Activated naive CD4-positive, alpha-beta T cell treated with anti-CD3 and anti-CD28 coated beads, Interleukin-2, amount 50 U/mL, for 16 hours (primary cell): ENCODE measurements around the gene KLF3.
A peak's percentile ranks its signal among the peaks of the same experiment; 100 is the strongest.

Experiments used
- DNase-seq: peaks from one replicate; pipeline ENCODE4 v3.0.0-alpha.2; 2020

Gene KLF3

GRCh38 chr4:38656111-38656510 is 7.9 kb upstream of the KLF3 start:
- DNase-seq = no peak

- no peak for DNase-seq
Measured at GRCh38 chr4:38659346-38659745, 4.7 kb upstream of the KLF3 start.

DNA sequence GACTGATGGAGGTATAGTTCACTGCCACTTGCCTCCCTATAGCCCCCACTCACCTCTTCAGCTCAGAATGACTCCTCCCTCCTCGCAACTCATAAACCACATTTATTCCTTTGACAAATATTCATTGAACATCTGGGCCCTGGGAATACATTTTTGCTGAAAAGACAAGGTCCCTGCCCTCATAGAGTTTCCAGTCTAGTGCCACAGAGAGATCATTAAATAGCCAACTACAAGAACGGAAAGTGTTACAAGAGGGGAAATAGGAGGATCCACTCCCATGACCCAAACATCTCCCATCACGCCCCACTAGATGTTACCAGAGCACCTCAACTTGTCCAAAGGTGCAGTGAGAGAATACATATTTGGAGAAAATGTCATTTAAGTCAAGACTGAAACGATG is 3.2 kb upstream of the KLF3 start:
- DNase-seq = no peak

DNA sequence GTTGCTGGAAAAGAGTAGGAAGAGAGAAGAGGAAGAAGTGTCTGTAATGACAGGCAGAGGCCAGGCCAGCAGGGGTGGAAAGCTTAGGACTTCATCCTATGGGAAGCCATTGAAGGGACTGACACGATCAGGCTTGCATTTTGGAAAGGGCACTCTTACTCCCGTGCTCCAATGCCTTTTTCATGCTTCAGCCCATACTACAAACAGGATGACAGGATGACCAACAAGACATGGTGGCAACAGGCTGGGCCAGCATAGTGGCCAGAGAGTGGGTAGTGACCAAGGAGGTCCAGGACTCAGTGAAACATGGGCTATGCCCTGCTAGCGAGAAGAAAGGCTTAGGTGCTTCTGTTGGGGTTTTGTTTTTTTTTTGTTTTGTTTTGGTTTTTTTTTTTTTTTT is 2.6 kb upstream of the KLF3 start:
- DNase-seq = no peak

GRCh38 chr4:38662522-38663089 is 1.4 kb upstream of the KLF3 start:
- no peak for DNase-seq

DNA sequence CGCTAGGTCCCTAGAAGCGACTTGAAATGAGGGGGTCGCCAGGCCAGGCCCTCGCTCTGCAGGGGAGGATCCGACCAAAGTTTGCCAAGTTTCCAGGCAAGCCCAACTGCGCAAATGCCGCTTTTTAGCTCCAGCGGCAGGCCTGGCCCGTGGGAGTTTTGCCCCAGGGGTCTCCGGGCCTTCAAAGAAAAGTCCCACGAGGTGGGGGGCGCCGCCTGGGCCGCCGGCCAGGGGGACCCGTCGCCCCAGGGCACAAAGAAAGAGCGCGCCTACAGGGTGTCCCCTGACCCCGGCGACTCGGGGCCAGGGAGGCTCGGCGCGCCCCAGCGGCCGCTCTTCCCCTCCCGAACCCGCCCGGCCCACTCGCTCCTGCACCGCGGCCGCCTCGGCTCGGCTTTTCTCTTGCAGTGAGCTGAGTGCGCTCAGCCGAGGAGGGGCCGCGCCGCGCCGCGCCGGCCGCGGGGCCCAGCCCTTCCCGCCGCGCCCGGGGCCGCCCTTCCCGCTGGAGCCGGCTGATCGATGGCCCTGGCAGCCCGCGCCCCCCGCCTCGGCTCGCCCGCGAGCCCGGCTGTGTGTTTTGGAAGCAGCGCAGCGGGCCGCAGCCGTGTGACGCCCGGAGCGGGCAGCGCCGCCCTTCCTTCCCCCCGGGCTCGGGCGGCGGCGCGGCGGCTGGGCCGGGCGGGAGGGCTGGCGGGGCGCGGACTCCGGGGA is 754 bp upstream of the KLF3 start:
- peak; percentile 67 for DNase-seq

DNA sequence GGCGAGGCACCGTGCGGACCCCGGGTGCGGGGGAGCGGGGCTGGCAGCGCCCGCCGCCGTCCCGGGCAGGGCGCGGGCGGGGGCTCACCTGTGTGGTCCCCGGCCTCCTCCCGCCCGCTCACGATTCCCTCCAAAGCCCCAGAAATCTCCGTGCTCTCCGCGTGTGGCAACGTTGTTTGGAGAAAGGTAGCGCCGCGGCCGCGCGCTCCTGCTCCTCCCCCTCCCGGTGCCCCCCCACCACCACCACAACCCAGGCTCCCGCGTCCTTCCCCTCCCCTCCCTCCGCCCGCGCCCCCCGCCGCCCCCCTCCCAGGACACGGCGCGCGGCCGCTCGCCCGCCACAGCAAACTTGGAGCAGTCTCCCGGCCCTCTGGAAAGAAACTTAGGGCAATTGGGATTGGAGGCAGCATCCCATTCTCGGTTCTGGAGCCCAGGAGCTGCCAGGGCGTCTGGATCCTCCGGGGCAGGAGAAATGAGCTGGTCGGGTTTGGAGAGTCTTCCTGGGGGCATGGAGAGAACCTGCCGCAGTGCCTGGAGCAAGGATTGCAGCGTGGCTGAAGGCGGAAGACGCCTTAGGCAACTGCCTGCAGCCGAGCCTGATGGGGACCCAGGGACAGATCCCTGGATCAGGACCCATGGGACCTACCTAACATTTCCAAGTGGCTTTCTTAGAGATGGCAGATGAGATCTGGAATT is 855 bp downstream of the KLF3 start:
- DNase-seq = peak; percentile 53

GRCh38 chr4:38665551-38666411 is 1.8 kb downstream of the KLF3 start:
- no peak for DNase-seq

DNA sequence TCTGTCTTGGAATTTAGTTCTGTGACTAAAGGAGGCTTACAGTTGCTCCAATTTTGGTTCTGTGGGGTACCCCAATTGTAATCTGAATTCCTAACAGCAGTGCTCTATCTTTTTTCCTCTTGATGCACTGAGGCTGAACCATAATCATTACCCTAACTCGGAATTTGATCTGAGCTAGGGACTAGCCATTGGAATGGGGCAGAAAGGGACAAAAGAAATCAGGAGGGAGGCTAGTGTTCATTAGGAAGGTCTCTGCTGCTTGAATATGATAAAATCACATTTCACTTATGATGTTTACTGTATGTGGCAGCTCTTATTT is 2.7 kb downstream of the KLF3 start:
- DNase-seq = no peak

DNA sequence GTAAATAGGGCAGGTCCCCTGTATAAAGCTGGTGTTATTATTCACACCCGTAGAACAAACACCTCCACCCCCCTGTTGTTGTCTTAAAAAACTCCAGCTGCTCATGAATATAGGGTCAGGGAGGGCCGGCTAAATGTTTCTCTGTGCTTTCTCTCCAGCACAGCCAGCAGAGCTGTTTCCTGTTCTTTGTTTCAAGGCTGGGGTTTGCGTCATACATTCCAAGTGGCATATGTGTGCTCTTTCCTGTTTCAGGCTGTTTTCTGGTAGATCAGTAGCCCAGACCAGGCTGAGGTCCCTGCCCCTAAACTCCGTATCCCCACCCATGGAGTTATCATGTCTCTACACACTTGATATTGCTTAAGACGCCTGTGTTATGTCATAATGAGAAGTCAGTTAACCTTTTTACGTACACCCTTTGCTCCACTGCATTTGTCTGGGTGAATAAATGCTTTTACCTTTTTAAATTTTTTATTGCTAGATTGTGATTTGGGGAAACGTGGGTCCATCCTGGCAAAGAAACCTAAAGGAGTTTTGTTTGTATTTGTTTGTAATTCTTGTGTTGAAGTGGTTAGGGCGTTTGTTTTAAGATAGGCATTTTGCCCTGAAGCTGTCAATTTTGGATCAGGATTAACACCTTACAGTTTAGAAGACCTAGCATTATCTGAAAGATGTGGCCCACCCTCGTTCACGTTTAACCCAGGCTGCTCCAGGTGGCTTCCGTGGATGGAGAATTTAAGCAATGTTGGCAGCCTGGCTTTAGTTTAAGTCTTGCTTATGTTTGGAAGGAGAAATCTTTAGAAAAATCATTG is 3.3 kb downstream of the KLF3 start:
- DNase-seq = peak; percentile 42

GRCh38 chr4:38668203-38668971 is 4.4 kb downstream of the KLF3 start:
- DNase-seq = no peak

DNA sequence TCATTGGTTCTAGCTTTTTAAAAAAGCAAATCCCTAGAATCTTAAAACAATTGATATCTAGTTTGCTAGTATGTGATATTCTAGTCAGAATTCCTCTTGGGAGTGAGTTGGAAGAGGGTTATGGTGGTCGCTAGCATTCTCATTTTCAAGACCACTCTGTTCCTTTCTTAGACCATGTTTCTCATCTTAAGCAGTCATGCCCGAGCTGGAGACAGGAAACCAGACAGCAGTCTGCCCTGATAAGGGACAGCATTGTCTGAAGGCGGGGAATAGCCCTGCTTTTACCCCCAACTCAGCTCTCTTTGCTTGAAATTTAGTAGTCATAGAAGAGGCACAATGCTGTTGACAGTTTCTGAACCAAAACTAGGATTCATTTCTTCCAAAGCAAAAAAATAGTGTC is 5.2 kb downstream of the KLF3 start:
- no peak for DNase-seq

DNA sequence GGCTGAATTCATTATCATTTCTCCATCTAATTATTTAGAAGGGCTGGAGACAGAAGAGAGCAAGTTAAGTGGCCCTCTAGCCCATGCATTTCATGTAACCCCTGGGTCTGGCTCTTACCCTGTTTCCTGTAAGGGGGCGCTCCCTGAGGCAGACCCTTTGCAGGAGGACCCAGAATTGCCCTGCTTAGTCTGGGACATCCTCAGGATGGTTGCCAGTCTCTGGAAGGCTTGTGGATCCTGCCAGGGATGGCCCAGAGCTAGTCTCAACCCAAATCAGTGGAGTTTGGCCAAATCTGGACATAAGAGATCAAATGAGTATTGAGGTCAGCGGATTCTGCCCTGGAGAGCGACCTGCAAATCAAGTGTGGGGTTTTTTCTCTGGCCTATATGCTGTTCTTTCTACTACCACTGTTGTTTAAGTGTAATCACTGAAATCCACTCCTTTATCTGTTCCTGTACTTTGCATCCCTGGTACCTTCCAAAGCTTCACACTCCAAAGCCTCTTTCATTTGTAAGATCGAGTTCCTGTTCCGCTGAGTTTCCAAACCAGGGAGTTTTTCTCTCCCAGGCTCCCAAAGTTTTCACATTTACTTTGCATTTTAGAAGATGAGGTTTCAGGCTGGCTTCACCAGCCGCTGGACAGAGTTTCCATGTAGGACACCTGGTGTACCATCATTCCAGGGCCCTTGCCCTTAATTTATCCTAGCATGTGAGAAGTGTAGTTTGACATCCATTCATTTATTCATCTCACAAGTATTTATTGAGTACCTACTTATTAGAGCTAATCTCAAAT is 6.3 kb downstream of the KLF3 start:
- no peak for DNase-seq

DNA sequence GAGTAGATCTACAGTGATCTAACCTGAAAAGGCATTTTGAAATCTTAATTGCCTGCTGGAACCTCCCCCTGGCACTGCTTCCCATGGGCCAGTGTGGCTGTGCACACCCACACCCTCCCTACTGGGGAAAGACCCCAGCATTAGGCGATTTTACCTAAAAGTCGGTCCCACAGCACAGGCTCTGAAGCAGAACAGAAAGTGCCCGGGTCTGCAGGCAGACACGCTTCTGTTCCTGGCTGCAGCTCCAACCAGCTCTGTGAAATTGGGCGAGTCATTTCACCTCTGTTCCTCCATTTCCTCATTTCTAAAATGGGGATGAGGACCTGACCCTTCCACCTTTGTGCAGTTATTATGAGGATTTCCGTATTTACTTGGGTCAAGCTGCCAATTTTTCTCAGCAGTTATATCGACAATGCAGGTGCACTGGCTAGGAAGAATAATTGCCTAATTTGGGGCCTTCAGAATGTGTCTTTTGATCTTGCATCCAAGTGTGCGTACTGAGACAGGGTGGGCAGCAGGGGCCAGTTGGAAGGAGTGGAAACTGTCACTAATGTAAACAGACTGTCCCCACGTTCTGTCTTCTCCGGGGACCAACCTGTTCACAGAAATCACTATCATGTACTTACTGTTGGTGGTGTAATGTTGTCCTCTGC is 7.1 kb downstream of the KLF3 start:
- DNase-seq = no peak

DNA sequence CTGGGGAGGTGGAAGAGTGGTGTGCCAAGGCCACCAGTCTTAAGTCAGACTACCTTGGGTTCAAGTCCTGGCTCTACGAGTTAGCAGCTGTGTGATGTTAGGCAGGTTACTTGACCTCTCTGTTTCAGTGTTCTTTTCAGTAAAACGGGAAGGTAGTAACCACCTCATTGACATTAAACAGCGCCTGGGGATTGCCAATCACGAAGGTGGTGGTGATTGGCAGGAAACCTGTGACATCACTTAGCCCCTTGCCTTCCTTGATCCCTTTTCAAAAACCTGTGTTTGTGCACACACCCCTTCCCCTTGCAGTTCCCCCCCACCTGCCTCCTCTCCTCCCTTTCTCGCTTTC is 7.6 kb downstream of the KLF3 start:
- DNase-seq = peak; percentile 35

- no peak for DNase-seq
Measured at GRCh38 chr4:38672074-38672396, 8.0 kb downstream of the KLF3 start.

DNA sequence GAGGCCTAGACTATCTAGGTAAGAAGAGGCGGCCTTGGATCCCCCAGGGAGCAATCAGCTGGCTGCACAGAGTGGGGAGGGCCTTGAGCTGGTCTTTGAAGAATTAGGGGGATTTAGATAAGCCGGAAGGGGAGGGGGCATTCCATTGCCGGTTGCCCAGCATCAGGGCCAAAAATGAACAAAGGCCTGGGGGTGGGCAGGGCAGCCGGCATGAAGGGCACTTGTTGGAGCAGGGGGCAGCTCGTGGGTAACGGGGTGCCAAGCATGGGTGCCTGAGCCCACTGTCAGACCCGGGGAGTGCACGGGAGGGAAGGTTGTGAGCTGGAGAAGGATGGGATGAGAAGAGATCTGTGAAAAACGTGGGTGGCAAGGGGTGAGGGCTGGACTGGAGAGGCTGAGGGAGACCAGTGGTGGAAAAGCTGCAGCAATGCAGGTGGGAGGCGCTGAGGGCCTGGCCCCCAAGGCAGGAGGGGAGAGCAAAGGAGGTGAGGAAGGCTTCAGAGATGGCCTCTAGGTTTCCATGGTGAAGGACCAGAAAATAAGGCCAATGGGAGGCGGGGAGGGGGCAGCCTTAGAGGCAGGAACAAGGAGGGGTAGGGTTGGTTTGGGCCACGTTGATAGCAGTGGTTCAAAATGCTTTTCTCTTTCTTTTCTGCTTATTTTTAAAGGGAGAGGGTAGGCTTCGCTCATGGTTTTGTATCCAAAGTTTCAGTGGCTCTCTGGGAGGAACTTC is 8.6 kb downstream of the KLF3 start:
- DNase-seq = no peak

GRCh38 chr4:38673130-38673978 is 9.4 kb downstream of the KLF3 start:
- DNase-seq = no peak
